ENCODE results near the gene AJAP1.

- TF ChIP-seq, protein P1, sequence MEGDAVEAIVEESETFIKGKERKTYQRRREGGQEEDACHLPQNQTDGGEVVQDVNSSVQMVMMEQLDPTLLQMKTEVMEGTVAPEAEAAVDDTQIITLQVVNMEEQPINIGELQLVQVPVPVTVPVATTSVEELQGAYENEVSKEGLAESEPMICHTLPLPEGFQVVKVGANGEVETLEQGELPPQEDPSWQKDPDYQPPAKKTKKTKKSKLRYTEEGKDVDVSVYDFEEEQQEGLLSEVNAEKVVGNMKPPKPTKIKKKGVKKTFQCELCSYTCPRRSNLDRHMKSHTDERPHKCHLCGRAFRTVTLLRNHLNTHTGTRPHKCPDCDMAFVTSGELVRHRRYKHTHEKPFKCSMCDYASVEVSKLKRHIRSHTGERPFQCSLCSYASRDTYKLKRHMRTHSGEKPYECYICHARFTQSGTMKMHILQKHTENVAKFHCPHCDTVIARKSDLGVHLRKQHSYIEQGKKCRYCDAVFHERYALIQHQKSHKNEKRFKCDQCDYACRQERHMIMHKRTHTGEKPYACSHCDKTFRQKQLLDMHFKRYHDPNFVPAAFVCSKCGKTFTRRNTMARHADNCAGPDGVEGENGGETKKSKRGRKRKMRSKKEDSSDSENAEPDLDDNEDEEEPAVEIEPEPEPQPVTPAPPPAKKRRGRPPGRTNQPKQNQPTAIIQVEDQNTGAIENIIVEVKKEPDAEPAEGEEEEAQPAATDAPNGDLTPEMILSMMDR (conservative IDR thresholded peaks at IDR 0.05) = no peak
- TF ChIP-seq EZH2 (IDR thresholded peaks at IDR 0.05; ENCODE audit: low read depth) = no peak
Measured at GRCh38 chr1:4741876-4742423, 87.5 kb downstream of the AJAP1 start.
